HG03354 (cell line): ENCODE results near the gene MAP3K7.

ENCODE experiments used
- ATAC-seq: cut with Tn5 transposase; IDR thresholded peaks from one replicate; pipeline ENCODE4 v1.9.1; 2021; ENCODE audit warnings: mild to moderate bottlenecking; ENCODE audit not compliant: unreplicated experiment, poor library complexity, severe bottlenecking

Gene MAP3K7

DNA sequence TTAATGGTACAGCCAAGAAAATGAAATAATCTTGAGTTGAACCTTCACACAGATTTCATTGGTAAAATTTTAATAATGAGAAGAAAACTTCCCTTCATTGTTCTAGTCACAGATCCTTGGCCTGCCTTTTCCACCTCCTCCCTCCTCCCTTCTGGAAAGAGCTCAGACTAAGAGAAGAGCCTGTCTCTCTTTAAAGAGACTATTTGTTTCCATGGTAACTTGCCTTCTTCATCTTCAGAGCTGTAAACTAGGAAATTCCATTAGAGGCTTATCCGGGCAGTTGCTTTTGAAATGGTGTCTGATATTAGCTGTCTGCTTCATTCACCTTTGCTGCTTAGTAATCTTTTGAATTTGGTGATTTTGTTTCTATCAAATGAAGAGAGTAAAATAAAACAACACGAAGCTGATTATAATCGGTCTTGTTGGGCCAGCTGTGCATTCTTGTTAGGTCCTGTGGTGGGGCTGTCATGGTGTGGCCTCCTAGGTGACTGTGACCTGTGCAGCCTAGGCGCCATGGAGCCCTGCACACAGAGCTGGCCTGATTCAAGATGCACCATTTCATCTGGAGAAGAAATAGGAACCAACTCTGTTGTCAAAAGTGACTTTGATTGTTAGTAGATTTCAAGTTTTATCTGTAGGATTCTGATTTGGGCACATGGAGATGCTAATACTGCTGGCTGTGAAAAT lies 96.7 kb downstream of the MAP3K7 start:
- no peak for ATAC-seq

- no peak for ATAC-seq
Measured at GRCh38 chr6:90488816-90489215, 98.1 kb downstream of the MAP3K7 start.

- no peak for ATAC-seq
Measured at GRCh38 chr6:90485635-90486277, 101.1 kb downstream of the MAP3K7 start.

DNA sequence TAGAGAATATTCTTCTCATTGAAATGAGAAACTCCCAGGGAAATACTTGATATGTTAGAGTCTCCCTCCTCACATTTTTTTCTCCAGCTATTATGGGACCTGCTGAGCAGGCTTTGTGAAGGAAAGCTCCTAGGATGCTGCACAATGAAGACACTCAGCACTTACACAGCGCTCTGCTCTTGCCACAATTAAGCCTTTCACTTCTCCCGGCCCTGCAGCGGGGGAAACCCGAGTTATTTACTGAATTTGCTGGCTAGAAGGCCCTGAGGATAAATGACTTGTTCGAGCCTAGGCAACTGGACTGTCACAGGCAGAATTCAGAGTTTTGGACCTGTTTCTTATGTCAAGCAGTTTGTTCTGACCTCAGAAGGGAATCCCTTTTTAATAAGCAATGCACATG lies 102.0 kb downstream of the MAP3K7 start:
- no peak for ATAC-seq

GRCh38 chr6:90484385-90484784 lies 102.5 kb downstream of the MAP3K7 start:
- no peak for ATAC-seq

DNA sequence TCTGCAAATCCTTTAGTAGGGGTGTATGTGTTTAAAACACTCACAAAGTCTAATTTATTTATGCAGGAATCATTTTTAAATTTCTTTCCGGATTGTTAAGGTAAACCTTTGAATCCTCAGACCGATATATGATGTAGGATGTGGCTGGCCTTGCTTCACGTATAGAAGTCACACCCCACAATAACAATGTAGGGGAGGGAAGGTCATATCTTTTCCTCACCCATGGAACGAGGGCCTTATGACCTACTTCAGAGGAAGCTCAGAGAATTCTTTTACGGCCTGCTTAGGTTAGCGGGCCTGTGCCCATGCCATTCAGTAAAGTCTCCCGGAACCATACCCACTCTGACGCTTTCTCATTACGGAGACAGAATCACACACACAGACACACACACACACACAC lies 102.9 kb downstream of the MAP3K7 start:
- ATAC-seq: no peak

DNA sequence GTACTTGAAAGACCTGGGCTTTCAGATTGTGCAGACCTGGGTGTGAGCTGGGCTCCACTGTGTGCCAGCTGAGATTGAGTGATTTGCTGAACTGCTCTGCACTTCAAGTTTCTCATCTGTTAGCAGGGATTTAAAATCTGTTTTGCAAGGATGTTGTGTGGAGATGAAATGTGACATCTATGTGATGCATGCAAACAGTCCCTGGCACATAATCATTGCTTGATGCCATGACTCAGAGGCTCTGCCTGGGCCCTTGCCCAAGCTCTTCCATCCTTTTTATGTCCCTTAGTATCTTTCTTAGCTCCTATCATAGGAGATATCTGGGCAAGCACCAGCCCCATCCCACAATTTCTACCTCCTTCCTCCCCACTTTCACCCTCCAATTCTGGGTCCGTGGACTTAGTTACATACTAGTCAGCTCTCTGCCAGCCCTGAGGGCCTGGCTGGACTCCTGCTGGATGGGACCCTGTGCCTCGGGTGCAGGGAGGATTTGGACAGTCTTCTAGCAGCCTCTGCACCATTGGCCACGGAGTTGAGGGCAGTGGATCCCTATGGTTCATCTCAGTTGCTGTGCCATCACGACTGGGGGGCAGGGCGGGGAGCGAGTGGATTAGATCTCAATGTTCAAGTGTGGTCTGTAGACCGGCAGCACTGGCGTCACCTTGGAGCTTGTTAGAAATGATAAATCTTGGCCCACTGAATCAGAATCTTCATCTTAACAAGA lies 103.6 kb downstream of the MAP3K7 start:
- no peak for ATAC-seq

DNA sequence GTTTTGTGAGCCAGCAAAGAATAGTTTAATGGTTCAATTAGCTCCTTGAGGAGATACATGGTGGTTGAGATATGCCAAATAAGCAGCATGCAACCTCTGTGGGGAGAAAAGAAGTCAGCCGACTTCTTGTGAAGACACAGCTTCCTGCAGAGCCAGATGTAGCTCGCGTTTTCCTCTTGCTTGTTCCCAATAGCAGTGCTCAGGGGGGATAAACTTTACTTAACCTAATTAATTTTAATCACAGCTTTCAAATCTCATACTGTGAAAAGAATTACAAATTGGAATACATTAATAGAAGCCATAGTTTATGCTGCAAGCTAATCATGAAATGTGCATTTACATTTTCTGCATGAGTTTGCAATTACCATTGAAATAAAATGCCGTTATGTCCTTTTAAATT lies 106.2 kb downstream of the MAP3K7 start:
- ATAC-seq: no peak

DNA sequence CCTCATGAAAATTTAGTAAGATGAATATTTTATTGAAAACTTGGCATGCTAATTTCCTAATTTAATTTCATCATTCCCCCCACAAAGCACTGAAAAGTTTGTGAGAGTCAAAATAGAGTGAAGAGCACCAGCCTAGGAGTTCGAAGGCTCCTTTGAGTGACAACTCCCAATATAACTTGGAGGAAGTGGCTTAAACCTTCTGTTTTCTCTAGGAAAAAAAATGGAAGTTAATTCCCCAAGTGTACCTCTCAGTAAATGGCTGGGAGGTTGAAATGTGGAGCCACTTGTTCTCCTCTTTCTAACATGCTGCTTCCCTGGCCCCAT lies 107.3 kb downstream of the MAP3K7 start:
- no peak for ATAC-seq

DNA sequence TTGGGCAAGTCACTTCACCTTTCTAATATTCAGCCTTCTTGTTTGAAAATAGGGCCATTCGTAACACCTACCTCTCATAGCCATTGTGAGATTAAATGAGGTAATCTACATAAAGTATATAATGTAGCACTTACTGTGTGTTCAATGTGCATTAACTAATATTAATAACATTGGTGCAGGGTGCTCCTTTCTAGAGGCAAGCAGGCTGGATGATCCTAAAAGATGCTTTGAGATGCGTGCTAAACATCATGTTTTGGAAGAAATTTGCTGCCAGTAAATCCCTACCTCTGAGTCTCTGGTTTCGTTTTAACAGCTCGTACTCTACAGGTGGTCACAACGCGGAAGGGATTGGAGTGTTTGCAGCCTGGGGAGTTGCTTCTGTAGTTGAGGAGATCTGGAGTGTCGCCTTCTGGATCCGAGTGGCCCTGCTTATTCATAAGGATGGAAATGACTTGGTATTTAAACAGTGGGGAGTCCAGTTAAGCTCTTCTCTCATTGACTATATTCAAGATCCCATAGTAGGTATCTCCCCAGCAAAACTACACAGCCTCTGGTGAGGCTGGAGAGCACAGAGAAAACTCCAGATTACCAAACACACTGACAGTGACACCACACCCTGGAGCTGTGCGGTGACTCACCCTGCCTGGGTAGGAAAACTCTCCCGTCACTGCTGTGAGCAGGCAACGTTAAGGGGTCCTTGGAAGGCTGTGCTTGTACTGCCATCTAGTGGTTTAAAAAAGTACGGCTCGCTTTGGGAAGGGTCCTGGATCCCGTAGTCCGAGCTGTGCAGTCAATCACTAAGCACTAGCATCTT lies 107.9 kb downstream of the MAP3K7 start:
- ATAC-seq: peak; percentile 87

DNA sequence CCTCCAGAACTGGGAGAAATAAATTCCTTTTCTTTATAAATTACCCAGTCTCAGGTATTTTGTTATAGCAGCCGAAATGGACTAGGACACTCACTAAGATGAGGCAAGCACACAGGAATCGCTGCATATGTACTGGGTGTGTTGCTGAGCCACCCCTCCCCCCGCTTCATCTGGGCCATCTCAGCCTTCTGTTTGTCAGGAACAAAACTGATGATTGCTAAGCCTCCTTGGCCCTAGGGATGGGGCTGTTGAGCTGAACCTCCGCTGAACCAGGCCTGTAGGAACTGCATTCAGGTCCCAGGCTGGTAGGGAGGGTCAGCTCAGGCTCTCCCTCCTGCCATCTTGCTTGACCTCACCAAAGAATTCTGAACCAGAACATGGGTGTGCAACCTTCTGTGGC lies 108.6 kb downstream of the MAP3K7 start:
- no peak for ATAC-seq

GRCh38 chr6:90477366-90477765 lies 109.5 kb downstream of the MAP3K7 start:
- no peak for ATAC-seq

- ATAC-seq: no peak
Measured at GRCh38 chr6:90472716-90473115, 114.2 kb downstream of the MAP3K7 start.

DNA sequence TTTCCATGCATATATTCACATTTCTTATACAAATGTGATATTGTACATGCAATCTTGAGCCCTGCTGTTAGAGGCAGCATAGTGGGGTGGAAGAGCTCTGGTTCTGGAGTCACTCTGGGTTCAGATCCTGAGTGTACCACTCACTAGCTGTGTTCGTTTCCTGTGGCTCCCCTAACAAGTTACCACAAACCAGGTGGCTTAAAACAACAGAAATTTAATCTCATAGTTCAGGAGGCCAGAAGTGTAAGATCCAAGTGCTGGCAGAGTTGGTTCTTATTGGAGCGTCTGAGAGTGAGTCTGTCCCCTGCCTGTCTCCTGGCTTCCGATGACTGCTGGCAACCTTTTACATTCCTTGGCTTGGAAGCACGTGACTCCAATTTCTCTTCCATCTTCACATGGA lies 115.6 kb downstream of the MAP3K7 start:
- no peak for ATAC-seq

- no peak for ATAC-seq
Measured at GRCh38 chr6:90469906-90470305, 117.0 kb downstream of the MAP3K7 start.

DNA sequence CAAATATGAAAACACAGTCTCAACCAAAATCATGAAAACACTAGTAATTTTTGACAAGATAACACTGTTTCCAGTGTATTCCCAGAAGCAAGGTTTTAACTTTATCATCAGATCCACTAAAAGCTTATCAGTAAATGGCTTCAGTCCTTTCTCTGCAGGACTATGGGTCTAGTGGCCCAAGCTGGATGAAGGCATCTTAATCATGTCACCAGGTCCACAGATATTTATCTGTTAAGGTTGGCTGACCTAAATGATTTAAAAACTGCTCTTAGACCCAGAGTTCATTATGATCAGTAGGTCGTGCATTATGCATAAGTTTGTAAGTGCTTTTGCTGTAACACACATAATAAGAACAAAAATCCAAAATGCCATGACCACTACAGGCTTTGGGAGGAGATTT lies 118.0 kb downstream of the MAP3K7 start:
- no peak for ATAC-seq

DNA sequence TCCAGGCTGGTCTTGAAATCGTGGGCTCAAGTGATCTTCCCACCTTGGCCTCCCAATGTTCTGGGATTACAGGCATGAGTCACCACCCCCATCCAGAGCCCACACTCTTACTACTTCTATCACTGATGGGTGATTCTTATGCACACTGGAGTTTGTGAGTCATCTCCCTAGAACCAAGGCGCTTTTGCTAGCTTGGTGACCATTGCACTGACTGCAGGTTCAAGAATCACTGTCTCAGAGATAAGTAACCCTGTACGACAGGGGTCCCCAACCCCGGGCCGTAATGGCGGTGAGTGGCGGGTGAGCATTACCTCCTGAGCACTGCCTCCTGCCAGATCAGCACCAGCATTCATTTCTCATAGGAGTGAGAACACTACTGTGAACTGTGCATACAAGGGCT lies 118.8 kb downstream of the MAP3K7 start:
- ATAC-seq: no peak

- ATAC-seq: no peak
Measured at GRCh38 chr6:90467546-90467945, 119.3 kb downstream of the MAP3K7 start.

- no peak for ATAC-seq
Measured at GRCh38 chr6:90466154-90466940, 120.5 kb downstream of the MAP3K7 start.

DNA sequence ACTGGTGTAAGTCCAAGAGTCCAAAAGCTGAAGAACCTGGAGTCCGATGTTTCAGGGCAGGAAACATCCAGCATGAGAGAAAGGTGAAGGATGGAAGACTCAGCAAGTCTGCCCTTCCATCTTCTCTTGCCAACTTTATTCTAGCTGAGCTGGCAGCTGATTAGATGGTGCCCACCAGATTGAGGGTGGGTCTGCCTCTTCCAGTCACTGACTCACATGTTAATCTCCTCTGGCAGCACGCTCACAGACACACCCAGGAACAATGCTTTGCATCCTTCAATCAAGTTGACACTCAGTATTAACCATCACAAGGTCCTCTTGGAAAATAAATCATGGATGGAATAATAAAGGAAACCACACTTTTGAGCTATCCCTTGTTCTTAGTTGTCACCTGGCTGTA lies 121.2 kb downstream of the MAP3K7 start:
- no peak for ATAC-seq
